ENCODE results near the gene PRR15L.

GRCh38 chr17:47924785-47925677 lies 32.7 kb downstream of the PRR15L start:
- TF ChIP-seq CTCF (IDR thresholded peaks at IDR 0.05; ENCODE audit: control extremely low read depth in 1 of 3, insufficient read depth in 1 of 3, low read depth in 1 of 3, low read length in 3 of 3), result no peak
- TF ChIP-seq HDAC6 (IDR thresholded peaks at IDR 0.05; ENCODE audit: low read depth, low read length), result no peak
- TF ChIP-seq GABPA (IDR thresholded peaks at IDR 0.05; ENCODE audit: borderline replicate concordance, insufficient read depth, low read length), result no peak
- TF ChIP-seq MAX (IDR thresholded peaks at IDR 0.05), result no peak
- no peak for TF ChIP-seq RFX5 (IDR thresholded peaks at IDR 0.05; ENCODE audit: borderline replicate concordance, low read depth, low read length)

Measured in H1 (cell line).